Stomach smooth muscle (tissue), 2 donors: ENCODE results near the gene NOTCH1.

Experiments
- H3K27ac ChIP-seq: one replicate; pipeline ENCODE4 v1.7.0; 2013; ENCODE audit warnings: mild to moderate bottlenecking, low read length, inconsistent platforms
- H3K27me3 ChIP-seq, 2 donors: one replicate each; pipeline ENCODE4 v1.7.0; 2013; ENCODE audit warnings: low read length in 2 of 2; ENCODE audit not compliant: insufficient read depth in 2 of 2, control insufficient read depth in 1 of 2
- H3K36me3 ChIP-seq, 2 donors: one replicate each; pipeline ENCODE4 v1.7.0; 2013; ENCODE audit warnings: low read length in 2 of 2; ENCODE audit not compliant: control insufficient read depth in 2 of 2, insufficient read depth in 2 of 2
- H3K4me1 ChIP-seq: one replicate; pipeline ENCODE4 v1.7.0; 2013; ENCODE audit warnings: low read length; ENCODE audit not compliant: control insufficient read depth, insufficient read depth
- H3K4me3 ChIP-seq, 2 donors: one replicate each; pipeline ENCODE4 v1.7.0; 2013; ENCODE audit warnings: low read length in 2 of 2
- H3K9ac ChIP-seq, 2 donors: one replicate each; pipeline ENCODE4 v1.7.0; 2013; ENCODE audit warnings: low read length in 2 of 2, mild to moderate bottlenecking in 1 of 2
- H3K9me3 ChIP-seq, 2 donors: one replicate each; pipeline ENCODE4 v1.7.0; 2013; ENCODE audit warnings: low read length in 2 of 2; ENCODE audit not compliant: control insufficient read depth in 2 of 2
- donor health status: healthy.
- donor health status: Pancreatic carcinoma.

The NOTCH1 gene

DNA sequence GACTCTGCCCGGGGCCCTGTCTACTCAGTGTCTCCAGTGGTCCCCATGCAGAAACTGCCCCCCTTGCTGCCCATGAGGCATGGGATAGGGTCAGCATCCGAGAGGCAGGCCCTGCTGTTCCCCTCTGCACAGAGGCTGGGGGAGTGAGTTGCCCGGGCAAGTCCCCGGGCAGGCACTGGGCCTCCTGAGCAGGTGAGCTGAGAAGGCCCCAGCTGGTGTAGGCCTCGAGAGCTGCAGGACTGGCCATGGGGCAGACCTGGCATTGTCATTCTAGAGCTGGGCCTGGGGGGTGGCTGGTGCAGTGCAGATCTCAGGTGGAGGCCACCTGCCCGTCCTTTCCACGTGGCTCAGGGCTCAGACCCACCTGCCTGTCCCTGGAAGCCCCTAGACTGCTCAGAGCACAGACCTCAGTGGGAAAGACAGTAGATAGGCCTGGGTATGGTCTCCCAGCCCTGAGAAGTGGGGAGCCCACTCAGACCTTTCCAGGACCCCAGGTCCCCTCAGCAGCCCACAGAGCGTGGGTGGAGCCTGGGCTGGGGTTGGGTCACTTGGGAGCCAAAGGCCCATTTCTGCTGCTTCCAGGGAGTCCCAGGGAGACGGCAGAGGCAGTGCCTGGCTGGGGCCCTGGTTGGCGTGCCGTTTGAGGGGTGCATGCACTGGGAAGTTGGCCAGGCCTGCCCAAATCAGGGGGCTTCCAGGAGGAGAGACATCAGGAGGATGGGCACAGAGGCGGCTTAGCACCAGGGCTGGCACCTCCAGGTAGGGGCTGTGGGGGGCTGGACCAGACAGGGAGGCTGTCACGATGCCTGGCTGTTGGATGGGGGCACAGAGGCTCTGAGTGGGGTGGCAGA is 4.8 kb upstream of the NOTCH1 start:
- no peaks in the 10 kb centered on the region for H3K9me3 ChIP-seq
- peak overlapping the region; percentile 52 to 73 for H3K4me3 ChIP-seq
- H3K9ac ChIP-seq, result peak overlapping the region; percentile 86 to 92
- H3K4me1 ChIP-seq, result peaks cover 86% of the 10 kb centered on the region
- no peaks in the 10 kb centered on the region for H3K36me3 ChIP-seq
- no peaks in the 10 kb centered on the region for H3K27me3 ChIP-seq
- H3K27ac ChIP-seq, result peak overlapping the region; percentile 99

DNA sequence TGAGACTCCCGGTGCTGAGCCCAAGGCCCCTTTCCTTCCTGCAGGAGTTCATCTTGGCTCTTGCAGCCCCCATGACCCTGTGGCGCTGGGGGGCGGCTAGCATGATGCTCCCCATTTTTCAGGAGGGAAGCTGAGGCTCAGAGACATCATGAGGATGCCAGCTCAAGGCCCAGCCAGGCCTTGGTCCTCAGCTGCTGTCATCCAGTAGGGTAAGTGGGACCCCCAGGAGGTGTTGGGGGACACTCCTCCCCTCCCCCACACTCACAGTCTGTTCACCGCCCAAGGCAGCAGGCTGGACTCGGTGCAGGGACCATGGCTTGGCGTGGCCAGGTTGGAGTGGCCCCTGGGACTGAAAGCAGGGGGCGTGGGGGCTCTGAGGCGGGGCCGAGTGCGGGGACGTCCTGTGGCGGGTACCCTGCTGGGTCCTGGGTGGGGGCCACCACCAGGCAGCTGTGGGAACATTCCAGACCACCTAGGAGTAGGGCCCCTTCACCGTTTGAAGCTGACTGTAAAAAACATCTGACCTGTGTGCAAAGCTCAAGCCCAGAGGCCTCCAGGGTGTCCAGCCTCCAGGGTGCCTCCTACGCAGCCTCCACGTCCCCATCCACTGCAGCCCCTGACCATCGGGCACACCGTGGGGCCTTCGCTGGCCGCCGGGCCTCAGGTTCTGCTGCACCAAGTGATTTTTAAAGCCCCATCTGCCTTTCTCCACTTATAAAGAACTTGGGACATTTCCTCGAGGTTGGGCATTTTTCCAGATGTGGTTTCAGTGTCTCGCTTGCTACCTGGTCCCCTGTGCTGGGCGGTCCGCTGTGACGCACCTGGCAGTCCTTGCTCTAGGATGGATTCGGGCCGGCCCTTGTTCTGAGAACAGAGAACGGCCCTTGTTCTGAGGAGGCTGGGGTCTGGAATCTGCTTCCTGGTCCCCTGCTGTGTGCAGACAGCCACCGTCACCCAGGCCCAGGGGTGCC is 3.4 kb upstream of the NOTCH1 start:
- peak overlapping the region; percentile 52 to 73 for H3K4me3 ChIP-seq
- peak overlapping the region; percentile 99 for H3K27ac ChIP-seq
- H3K9me3 ChIP-seq, result no peaks in the 10 kb centered on the region
- H3K36me3 ChIP-seq, result no peaks in the 10 kb centered on the region
- peaks cover 79% of the 10 kb centered on the region for H3K4me1 ChIP-seq
- peak overlapping the region; percentile 86 to 92 for H3K9ac ChIP-seq
- no peaks in the 10 kb centered on the region for H3K27me3 ChIP-seq

GRCh38 chr9:136547508-136548215 is 1.8 kb upstream of the NOTCH1 start:
- Histone ChIP-seq H3K27ac (peak overlapping the region; percentile 99), H3K4me1 (peaks cover 80% of the 10 kb centered on the region), H3K4me3 (peak overlapping the region; percentile 47 to 73), H3K9me3 (no peaks in the 10 kb centered on the region), H3K36me3 (no peaks in the 10 kb centered on the region), H3K27me3 (no peaks in the 10 kb centered on the region), H3K9ac (peak overlapping the region; percentile 86 to 92)

GRCh38 chr9:136546697-136547501 is 1.1 kb upstream of the NOTCH1 start:
- Histone ChIP-seq H3K9me3 (no peaks in the 10 kb centered on the region), H3K4me3 (peak overlapping the region; percentile 63 to 74), H3K36me3 (no peaks in the 10 kb centered on the region), H3K27me3 (no peaks in the 10 kb centered on the region), H3K4me1 (peaks cover 78% of the 10 kb centered on the region), H3K27ac (peak overlapping the region; percentile 99), H3K9ac (peak overlapping the region; percentile 73 to 78)

DNA sequence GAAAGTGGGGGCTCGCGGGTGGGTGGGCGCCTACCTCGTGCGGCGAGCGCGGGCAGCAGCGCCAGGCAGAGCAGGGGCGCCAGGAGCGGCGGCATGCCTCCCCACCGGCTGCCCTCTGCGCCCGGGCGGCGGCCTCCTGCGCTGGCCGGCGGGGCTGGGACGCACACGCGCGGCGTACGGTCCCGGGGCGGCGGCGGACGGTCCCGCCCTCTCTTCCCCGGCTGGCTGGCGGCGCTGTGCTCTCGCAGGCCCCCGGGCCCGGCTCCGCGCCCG is 220 bp downstream of the NOTCH1 start:
- Histone ChIP-seq H3K9ac (peak overlapping the region; percentile 77 to 78), H3K4me3 (peak overlapping the region in 1 of 2 donors; percentile 74), H3K9me3 (no peaks in the 10 kb centered on the region), H3K36me3 (peaks cover 0 to 2% of the 10 kb centered on the region in 2 donors), H3K27me3 (no peaks in the 10 kb centered on the region), H3K4me1 (peaks cover 80% of the 10 kb centered on the region), H3K27ac (peak overlapping the region; percentile 76)

- H3K27me3 ChIP-seq, result no peaks in the 10 kb centered on the region
- peaks cover 0 to 2% of the 10 kb centered on the region in 2 donors for H3K36me3 ChIP-seq
- peak overlapping the region; percentile 76 for H3K27ac ChIP-seq
- H3K9ac ChIP-seq, result peak overlapping the region; percentile 77 to 78
- no peaks in the 10 kb centered on the region for H3K9me3 ChIP-seq
- peaks cover 80% of the 10 kb centered on the region for H3K4me1 ChIP-seq
- H3K4me3 ChIP-seq, result peak overlapping the region; percentile 74 to 86
Observed at GRCh38 chr9:136544964-136545691, 720 bp downstream of the NOTCH1 start.

DNA sequence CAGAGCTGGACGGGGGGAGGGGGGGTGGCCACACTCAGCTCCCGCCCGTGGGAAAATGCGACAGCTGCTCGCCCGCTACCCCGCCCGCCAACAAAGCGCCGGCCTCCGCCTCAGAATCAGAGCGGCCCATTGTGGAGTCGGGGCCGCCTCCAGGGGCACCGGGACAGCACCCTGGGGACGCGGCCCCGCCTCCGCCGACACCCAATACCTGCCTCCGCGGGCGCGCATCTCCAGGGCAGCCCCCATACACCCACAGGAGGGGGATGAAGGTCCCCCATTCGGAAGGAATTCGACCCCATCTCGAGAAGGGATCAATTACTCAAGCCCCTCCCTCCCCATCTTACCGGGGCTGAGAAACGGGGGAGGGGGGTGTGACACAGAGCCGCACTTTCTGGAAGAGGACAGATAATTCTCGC is 1.3 kb downstream of the NOTCH1 start:
- Histone ChIP-seq H3K36me3 (peaks cover 0 to 2% of the 10 kb centered on the region in 2 donors), H3K27me3 (no peaks in the 10 kb centered on the region), H3K4me3 (peak overlapping the region; percentile 74 to 86), H3K4me1 (peaks cover 80% of the 10 kb centered on the region), H3K27ac (peak overlapping the region; percentile 76), H3K9ac (peak overlapping the region; percentile 77 to 78), H3K9me3 (no peaks in the 10 kb centered on the region)

- no peaks in the 10 kb centered on the region for H3K9me3 ChIP-seq
- H3K4me3 ChIP-seq, result peak overlapping the region; percentile 74 to 86
- H3K27ac ChIP-seq, result peak overlapping the region; percentile 76
- H3K36me3 ChIP-seq, result peaks cover 0 to 2% of the 10 kb centered on the region in 2 donors
- peak overlapping the region; percentile 60 to 77 for H3K9ac ChIP-seq
- peaks cover 80% of the 10 kb centered on the region for H3K4me1 ChIP-seq
- no peaks in the 10 kb centered on the region for H3K27me3 ChIP-seq
Observed at GRCh38 chr9:136543830-136544547, 1.9 kb downstream of the NOTCH1 start.

GRCh38 chr9:136543280-136543679 is 2.6 kb downstream of the NOTCH1 start:
- Histone ChIP-seq H3K4me1 (peaks cover 81% of the 10 kb centered on the region), H3K27me3 (no peaks in the 10 kb centered on the region), H3K36me3 (peaks cover 0 to 2% of the 10 kb centered on the region in 2 donors), H3K9me3 (no peaks in the 10 kb centered on the region), H3K9ac (no peak overlapping the region), H3K4me3 (peak overlapping the region in 1 of 2 donors; percentile 74), H3K27ac (peak overlapping the region; percentile 76)
